GM12878 (cell line): ENCODE measurements around the gene AGBL4.

Experiments
- CEBPB ChIP-seq, 2 experiments: fragments of 150-350 bp in 1 of 2; IDR thresholded peaks; 2 replicates each; pipeline ENCODE4 v1.6.1; 2012 to 2014; ENCODE audit warnings: low read depth in 2 of 2, low read length in 2 of 2, borderline replicate concordance in 1 of 2, inconsistent platforms in 1 of 2
- CHD2 ChIP-seq: IDR thresholded peaks from 2 replicates; pipeline ENCODE4 v1.6.1; 2011; ENCODE audit warnings: low read depth, low read length, improper control_type of control experiment, borderline replicate concordance
- POLR2AphosphoS5 ChIP-seq: IDR thresholded peaks from 2 replicates; pipeline ENCODE4 v1.6.1; 2011; ENCODE audit warnings: mild to moderate bottlenecking, low read length, inconsistent platforms
- RFX5 ChIP-seq: IDR thresholded peaks from 2 replicates; pipeline ENCODE4 v1.6.1; 2011; ENCODE audit warnings: low read depth, low read length, improper control_type of control experiment
- SIN3A ChIP-seq: IDR thresholded peaks from 2 replicates; pipeline ENCODE4 v1.6.1; 2012; ENCODE audit warnings: low read depth, low read length, improper control_type of control experiment
- SMAD1 ChIP-seq: fragments of 450-650 bp; IDR thresholded peaks from 2 replicates; pipeline ENCODE4 v1.6.1; 2018; ENCODE audit warnings: mild to moderate bottlenecking, low read depth; ENCODE audit not compliant: partially characterized antibody
- SMC3 ChIP-seq: IDR thresholded peaks from 2 replicates; pipeline ENCODE4 v1.6.1; 2011; ENCODE audit warnings: low read length, improper control_type of control experiment, borderline replicate concordance
- SREBF2 ChIP-seq: IDR thresholded peaks from 2 replicates; pipeline ENCODE4 v1.6.1; 2012; ENCODE audit warnings: mild to moderate bottlenecking, low read length
- USF1 ChIP-seq: IDR thresholded peaks from 2 replicates; pipeline ENCODE4 v1.6.1; 2011; ENCODE audit warnings: borderline replicate concordance, low read depth, mild to moderate bottlenecking, moderate library complexity, mixed read lengths, low read length; ENCODE audit not compliant: insufficient read depth; ENCODE audit errors: extremely low read length
- ZSCAN29 ChIP-seq: fragments of 450-650 bp; IDR thresholded peaks from 2 replicates; pipeline ENCODE4 v1.6.1; 2017; ENCODE audit warnings: mild to moderate bottlenecking, moderate library complexity
- TF ChIP-seq, protein P1 (sequence below), 3 experiments: IDR thresholded peaks in 2 of 3; conservative IDR thresholded peaks in 1 of 3; 2 replicates each; pipeline ENCODE4 v1.5.1; 2011; ENCODE audit warnings: low read depth in 3 of 3, low read length in 3 of 3, mild to moderate bottlenecking in 3 of 3, control low read depth in 2 of 3, moderate library complexity in 2 of 3, inconsistent platforms in 1 of 3, mixed read lengths in 1 of 3; ENCODE audit not compliant: control insufficient read depth in 2 of 3, insufficient read depth in 1 of 3; ENCODE audit errors: extremely low read depth in 1 of 3
- TF ChIP-seq, protein P2 (sequence below): IDR thresholded peaks from 2 replicates; pipeline ENCODE4 v1.6.1; 2012; ENCODE audit warnings: low read depth, low read length, improper control_type of control experiment

- TF ChIP-seq SMC3 (no peak), CEBPB (IDR thresholded peaks at IDR 0.05; ENCODE audit: borderline replicate concordance in 1 of 2, low read depth in 2 of 2, low read length in 2 of 2) (no peak), POLR2AphosphoS5 (no peak), USF1 (no peak), SREBF2 (no peak), ZSCAN29 (no peak), CHD2 (no peak), SMAD1 (no peak), SIN3A (no peak), RFX5 (no peak)
- TF ChIP-seq, protein P1, sequence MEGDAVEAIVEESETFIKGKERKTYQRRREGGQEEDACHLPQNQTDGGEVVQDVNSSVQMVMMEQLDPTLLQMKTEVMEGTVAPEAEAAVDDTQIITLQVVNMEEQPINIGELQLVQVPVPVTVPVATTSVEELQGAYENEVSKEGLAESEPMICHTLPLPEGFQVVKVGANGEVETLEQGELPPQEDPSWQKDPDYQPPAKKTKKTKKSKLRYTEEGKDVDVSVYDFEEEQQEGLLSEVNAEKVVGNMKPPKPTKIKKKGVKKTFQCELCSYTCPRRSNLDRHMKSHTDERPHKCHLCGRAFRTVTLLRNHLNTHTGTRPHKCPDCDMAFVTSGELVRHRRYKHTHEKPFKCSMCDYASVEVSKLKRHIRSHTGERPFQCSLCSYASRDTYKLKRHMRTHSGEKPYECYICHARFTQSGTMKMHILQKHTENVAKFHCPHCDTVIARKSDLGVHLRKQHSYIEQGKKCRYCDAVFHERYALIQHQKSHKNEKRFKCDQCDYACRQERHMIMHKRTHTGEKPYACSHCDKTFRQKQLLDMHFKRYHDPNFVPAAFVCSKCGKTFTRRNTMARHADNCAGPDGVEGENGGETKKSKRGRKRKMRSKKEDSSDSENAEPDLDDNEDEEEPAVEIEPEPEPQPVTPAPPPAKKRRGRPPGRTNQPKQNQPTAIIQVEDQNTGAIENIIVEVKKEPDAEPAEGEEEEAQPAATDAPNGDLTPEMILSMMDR (IDR thresholded peaks at IDR 0.05 in 2 of 3, conservative IDR thresholded peaks at IDR 0.05 in 1 of 3; ENCODE audit: control insufficient read depth in 2 of 3, extremely low read depth in 1 of 3, insufficient read depth in 1 of 3, low read depth in 3 of 3, low read length in 3 of 3): no peak
- TF ChIP-seq, protein P2, sequence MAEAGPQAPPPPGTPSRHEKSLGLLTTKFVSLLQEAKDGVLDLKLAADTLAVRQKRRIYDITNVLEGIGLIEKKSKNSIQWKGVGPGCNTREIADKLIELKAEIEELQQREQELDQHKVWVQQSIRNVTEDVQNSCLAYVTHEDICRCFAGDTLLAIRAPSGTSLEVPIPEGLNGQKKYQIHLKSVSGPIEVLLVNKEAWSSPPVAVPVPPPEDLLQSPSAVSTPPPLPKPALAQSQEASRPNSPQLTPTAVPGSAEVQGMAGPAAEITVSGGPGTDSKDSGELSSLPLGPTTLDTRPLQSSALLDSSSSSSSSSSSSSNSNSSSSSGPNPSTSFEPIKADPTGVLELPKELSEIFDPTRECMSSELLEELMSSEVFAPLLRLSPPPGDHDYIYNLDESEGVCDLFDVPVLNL: no peak
These were observed 964.7 kb downstream of the AGBL4 start for GRCh38 chr1:49059087-49059486.
